ENCODE results near the gene SPP1.

DNA sequence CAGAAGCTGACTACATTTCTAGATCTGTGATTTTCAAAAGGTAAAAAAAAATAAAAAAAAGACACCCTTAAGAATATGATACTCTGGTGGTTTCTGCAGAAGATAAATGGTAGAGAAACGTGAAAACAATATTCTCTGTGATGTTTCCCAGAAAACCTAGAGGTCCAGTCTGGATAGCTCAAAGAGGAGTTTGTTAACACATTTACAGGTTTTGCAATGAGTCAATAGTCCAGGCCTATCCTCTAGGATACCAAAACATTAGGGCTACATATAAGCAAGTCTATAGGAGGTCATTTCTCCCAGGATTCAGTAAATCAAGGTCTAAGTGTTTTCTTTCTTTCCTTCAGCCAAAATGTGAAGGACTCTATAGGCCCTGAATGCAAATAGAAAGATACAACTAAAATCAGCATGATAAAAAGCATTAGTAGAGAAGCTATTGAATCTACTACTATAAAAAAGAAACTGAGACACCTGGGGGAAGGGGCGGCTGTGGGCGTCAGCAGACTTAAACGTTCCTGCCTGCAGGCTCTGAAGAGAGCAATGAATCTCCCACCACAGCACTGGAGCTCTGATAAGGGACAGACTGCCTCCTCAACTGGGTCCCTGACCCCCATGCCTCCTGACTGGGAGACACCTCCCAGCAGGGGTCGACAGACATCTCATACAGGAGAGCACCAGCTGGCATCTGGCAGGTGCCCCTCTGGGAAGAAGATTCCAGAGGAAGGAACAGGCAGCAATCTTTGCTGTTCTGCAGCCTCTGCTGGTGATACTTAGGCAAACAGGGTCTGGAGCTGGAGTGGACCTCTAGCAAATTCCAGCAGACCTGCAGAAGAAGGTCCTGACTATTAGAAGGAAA is 33.7 kb upstream of the SPP1 start:
- TF ChIP-seq, protein P1, sequence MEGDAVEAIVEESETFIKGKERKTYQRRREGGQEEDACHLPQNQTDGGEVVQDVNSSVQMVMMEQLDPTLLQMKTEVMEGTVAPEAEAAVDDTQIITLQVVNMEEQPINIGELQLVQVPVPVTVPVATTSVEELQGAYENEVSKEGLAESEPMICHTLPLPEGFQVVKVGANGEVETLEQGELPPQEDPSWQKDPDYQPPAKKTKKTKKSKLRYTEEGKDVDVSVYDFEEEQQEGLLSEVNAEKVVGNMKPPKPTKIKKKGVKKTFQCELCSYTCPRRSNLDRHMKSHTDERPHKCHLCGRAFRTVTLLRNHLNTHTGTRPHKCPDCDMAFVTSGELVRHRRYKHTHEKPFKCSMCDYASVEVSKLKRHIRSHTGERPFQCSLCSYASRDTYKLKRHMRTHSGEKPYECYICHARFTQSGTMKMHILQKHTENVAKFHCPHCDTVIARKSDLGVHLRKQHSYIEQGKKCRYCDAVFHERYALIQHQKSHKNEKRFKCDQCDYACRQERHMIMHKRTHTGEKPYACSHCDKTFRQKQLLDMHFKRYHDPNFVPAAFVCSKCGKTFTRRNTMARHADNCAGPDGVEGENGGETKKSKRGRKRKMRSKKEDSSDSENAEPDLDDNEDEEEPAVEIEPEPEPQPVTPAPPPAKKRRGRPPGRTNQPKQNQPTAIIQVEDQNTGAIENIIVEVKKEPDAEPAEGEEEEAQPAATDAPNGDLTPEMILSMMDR (conservative IDR thresholded peaks at IDR 0.05; ENCODE audit: low read depth, low read length), result no peak
- TF ChIP-seq EZH2 (IDR thresholded peaks at IDR 0.05; ENCODE audit: low read length, unreplicated experiment), result no peak
- no peak for TF ChIP-seq EZH2phosphoT487 (IDR thresholded peaks at IDR 0.05; ENCODE audit: borderline replicate concordance, low read length)
